AML-193 (cell line): ENCODE measurements around the gene KCNQ2.

ENCODE experiments used
- DNase-seq, 2 experiments: peaks; one replicate each; lab custom pipeline; 2025; lab: John Stamatoyannopoulos, UW

The KCNQ2 gene

DNA sequence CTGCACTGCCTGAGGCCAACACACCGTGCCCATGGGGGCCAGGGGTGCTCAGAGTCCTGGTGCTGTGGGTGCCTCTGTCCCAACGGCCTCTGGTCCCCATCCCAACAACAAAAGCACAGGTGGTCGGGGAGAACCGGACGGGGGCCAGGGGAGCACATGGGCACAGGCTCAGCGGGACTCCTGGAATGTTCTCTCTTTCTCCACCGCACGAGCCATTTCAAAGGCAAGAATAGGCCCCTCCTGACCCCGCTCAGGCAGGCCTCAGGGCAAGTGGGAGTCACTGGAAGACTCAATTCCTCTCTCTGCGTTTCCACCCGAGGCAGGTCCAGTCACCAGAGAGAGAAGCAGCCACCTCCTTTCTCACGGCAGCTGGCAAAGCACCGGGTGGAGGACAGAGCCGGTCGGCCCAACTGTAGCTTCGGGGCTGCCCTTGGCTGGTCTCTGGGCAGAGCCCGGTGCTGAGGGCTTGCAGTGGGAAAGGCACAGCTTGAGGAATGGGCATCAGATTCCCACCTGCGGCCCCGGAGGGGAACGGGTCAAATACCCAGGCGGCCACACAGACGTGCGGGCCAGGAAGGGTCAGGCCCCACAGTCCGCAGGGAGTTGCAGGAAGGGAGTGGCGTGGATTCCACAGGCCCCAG, 55.2 kb downstream of the KCNQ2 start:
- DNase-seq: no peak

DNA sequence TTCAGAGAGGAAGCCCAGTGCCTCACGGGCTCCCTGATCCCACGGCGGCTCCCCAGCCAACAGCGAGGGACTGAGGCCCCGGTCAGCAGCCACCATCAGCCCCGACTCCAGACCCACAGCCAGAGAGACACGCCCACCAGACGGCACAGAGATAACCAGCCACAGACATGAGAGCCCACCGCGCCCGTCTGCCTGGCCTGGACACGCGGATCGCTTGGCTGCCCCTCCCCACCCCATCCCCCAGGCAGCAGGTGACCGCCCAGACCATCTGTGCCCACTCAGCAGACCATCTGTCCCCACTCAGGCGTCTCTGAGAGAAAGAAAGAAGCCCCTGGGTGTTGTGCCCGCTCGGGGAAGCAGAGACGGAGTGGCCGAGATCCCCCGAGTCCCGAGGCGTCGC, 55.8 kb downstream of the KCNQ2 start:
- no peak for DNase-seq

DNA sequence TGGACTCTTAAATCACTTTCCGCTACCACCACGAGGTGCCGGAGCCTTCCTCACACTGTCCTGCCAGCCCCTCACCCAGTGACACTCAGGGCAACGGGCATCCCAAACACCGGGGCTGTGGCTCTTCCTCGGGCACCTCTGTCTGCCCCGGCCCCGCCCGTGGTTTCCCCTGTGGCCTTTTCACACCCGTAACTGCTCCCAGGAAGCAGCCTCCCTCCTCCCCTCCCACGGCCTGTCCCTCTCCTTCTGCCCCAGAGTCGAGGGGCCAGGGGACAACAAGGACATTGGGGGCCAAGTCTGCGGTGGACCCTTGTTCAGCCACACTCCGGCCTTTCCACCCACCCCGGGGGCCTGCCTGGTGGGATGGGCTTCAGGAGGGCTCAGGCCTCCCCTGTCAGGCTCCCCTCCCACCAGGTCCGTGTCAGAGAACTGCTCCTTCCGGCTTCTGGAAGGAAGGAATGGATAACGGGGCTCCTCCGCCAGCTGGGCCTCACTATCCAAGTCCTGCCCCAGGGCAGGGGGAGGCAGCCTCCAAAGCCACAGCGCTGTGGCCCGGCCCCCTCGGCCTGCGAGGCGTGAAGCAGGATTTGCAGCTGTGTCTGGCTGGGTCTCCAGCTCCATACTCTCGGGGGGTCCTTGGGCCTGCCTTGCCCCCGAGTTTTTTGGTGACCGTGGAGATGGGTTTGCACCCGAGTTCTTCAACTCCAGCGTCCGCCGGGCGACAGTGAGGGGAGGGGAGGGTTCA, 56.6 kb downstream of the KCNQ2 start:
- DNase-seq: no peak

DNA sequence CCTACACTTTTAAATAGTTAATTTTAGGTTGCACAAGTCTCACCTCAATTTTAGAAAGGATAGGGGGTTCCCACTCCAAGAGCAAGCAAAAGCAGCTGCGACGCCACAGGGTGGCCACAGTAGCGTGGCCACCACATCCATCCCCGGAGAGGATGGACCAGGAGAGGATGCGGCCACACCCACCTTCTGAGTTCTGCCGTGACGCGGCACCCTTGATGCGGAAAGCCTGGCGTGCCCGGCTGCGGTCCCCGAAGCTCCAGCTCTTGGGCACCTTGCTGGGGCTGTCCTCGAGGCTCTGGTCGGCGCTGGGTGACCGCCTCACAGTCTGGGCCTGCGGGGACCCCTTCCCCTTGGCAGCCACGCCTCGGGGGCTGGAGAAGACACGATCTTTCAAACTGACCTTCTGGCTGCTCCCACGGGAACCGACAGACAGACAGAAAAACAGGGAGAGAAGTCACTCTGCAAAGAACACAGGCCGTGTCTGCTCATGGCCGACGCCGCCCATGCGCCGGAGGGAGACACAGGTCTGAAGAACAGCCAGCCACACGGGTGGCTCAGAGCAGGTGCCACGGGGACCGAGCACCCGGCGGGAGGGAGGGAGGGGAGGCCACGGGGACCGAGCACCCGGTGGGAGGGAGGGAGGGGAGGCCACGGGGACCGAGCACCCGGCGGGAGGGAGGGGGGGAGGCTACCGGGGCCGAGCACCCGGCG, 57.6 kb downstream of the KCNQ2 start:
- no peak for DNase-seq

DNA sequence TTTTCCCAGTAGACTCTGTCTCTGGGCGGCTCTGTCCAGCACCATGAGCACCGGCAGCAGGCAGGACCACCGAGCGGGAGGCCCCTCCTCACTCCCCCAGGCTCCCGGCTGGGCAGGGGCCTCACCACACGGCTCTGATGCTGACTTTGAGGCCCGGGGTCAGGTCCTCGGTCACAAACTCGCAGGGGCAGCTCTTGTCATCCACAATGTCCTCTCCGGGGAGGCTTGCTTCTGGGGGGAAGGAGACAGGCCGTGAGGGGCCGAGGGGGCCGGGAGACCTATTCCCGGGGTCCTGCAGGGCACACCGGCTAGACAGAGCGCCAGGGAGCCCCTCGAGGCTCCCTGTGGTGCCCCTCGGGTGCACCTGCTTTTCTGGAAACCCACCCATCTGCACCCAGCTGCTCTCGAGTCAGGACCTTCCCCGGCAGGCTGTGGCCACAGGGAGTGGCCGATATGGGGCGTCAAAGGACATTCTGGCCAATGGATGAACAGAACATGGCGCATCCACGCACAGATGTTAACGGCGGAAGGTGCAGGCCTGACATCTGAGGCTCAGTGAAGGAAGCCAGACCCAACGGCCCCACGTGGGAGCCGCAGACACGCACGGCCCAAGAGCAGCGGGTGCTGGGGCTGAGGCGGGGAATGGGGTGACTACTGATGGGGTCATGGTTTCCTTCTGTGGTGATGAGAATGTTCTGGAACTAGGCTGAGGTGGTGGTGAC, 58.3 kb downstream of the KCNQ2 start:
- DNase-seq: no peak

DNA sequence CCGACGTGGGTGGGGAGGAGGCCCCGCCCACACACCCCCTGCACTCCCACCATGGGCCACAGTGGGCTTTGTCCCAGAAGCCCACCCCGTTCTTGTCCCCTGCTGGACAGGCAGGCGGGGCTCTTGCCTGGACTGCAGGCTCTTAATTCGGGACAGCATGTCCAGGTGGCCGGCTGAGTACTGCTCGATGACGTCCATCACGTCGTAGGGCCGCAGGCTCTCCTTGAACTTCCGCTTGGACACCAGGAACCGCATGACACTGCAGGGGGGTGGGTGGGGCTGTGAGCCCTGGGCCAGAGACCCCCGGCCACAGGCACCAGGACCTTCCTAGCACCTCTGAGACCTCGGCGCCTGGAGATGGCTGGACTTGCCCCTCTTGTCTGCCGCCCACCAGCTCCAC, 59.1 kb downstream of the KCNQ2 start:
- DNase-seq: no peak

DNA sequence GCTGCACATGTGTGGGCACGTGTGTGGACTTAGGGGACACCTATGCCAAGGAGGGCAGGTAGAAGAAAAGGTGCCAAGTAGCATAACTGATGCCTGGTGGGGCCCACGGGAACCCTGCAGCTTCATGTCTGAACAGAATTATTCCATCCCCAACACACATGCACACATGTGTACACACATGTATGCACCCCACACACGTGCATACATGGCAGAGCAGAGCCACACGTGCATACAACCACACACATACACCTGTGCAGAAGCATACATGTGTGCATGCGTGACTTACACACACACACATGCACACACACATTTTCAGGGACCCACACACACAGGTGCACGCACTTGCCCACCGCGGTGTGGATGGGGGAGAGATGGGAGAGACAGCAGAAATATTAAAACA, 59.6 kb downstream of the KCNQ2 start:
- DNase-seq: no peak

DNA sequence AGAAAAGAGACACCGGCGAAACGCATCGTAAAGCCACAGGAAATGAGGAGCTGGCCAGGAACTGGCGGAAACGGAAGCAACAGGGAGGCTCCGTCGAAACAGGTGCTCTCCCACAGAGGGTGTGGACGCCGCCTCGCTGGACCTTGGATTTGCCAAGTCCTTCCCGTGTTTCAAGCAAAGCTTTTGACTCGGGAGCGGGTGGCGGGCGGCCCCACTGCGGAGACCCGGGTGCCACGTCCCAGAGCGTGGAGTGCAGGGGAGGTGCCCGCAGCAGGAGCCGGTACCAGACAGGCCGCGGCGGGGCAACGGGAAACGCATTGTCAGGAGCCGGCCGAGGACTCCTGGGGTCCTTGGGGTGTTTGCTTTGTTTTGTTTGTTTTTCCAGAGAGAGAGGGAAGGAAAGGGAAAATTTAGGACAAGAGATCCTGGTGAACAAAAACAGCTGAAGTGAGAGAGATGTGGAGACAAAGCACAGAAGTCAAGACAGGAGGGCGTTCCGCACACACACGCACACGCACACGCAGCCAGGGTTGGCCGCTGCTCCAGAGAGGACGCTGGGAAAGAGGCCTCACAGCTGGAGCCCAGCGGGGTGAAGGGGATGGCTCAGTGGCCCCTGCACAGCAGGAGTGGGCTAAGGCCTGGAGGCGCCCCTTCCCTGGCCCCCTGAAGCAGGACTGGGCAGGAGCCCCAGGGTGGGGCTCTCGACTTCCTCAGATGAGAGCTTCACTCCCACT, 60.4 kb downstream of the KCNQ2 start:
- DNase-seq: no peak

DNA sequence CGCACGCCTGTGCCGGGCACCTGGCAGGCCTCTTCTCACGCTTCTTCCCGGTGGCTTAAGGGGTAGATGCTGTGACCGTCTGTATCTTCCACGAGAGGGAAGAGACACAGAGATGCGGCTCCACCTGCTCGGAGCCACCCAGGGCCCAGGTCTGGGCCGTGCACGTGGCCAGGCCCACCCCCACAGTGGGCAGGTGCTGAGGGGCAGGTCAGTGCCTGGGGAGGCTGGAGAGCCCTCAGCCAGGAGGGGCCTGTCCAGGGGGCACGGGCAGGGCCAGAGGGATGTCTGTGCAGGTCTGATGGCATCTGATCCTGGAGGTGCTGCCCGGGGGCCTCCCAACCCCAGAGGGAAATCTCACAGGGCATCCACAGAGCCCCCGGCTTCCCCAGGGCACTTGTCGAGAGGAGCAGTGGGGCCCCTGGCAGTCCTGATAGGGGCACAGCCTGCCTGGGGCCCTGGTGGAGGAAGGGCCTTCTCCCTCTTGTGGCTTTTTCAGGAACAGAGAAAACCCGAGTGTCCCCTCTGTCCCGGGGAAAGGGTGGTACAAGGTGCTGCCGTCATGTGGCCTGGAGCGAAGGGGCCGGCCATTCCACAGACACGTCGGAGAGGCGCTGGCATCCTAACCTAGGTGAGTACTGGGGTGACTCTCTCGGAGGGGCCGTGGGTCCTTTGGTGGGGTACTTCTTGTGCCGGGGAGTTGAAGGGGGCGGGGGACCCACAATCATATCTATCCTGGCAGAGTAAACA, 61.1 kb downstream of the KCNQ2 start:
- no peak for DNase-seq

DNA sequence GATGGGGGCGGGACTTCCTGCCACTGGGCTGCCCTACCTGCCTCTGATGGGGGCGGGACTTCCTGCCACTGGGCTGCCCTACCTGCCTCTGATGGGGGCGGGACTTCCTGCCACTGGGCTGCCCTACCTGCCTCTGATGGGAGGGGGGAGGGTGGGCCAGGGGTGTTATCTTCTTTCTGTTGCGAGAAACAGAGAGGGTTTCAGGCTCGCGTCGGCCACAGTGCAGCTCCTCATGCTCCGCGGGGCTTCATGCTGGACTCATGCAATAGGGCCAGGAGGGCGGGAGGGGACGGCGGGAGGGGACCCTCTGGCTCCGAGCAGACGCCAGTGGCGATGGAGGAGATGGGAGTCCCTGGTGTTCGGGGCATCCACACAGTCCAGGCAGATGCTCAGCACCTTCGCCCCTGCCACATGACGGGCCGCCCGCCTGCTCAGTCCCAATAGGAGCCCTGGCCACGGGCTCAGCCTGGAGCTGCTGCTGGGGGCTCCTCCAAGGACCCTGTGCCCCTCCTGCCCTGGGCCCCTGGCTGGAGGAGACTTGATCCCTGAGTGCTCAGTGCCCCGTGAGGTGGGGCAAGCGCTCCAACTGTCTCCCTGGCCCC, 62.5 kb downstream of the KCNQ2 start:
- no peak for DNase-seq

DNA sequence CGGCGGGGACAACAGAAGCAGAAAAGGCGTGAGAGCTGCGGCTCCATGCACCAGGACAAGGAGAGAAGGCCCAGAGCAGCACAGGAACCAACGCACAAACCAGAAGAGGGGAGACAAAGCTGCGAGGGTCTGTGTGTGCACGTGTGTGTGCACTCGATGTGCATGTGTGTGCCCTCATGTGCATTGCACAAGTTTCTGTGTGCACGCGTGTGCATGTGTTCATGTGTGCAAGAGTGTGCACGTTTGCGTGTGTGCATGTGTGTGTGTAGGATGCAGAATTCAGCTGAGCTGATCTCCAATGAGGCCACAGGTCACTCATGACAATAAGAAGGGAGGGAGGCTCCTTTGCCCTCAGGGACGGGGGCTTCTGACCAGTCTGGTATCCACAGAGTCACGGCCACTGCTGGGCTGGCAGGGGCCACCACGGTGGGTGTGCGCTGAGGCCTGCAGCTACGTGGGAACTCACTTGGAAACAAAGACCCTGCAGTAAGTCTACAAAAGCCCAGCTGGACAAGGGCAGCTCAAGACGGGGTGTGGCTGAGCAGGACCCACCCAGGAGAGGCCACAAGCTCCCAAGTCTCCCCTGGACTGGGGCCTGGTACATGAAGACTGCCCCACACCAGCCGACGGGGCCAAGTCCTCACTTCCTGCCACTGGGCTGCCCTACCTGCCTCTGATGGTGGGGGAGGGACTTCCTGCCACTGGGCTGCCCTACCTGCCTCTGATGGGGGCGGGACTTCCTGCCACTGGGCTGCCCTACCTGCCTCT, 63.2 kb downstream of the KCNQ2 start:
- DNase-seq: no peak

DNA sequence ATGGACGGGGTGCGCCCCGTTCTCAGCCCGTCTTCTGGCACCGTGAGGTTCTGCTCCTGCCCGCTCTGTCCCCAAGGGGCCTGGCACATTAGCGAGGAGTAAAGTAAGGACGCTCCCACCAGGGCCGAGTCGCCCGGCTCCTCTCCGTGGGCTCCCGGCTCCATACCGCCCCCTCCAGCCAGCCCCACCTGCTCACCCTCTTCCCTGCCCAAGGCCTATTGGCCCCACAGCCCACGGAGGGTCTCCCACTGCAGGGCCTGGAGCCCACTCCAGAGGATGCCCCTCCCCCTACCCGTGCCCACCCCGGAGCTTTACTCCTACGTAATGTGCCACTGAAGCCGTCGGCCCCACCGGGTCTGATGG, 63.8 kb downstream of the KCNQ2 start:
- DNase-seq: no peak

DNA sequence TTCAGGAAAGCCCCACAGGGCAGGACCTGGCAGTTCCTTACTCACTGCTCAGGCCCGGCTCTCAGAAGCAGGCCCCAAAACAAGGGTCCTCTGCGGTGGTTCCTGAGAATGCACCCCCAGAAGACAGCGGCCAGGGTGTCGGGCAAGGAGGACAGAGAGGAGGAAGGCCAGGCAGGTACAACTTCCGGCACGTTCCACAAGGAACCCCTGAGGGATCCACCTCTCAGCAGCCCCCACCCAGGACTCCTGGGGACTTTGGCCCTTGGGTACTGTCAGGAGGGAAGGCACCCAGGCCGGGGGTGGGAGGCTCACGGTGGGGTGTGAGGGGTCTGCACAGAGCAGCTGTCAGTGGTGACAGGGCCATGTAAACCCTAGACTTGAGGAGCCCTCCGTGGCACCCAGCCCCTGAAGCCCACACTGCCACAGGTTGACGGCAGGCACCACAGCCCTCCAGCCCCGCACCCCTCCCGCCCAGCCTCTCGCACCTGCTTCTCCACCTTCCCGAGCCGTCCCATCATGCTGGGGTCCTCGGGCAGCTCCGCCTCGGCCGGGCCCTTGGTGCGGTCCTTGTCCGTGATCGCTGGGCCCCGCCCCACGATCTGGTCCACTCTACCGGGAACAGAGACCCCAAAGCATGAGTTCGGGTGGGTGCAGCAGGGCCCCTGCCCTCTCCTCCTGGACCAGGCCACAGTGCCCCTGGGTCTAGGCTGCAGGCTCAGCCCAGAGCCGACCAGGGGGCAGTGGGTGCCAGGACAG, 64.3 kb downstream of the KCNQ2 start:
- DNase-seq: no peak

DNA sequence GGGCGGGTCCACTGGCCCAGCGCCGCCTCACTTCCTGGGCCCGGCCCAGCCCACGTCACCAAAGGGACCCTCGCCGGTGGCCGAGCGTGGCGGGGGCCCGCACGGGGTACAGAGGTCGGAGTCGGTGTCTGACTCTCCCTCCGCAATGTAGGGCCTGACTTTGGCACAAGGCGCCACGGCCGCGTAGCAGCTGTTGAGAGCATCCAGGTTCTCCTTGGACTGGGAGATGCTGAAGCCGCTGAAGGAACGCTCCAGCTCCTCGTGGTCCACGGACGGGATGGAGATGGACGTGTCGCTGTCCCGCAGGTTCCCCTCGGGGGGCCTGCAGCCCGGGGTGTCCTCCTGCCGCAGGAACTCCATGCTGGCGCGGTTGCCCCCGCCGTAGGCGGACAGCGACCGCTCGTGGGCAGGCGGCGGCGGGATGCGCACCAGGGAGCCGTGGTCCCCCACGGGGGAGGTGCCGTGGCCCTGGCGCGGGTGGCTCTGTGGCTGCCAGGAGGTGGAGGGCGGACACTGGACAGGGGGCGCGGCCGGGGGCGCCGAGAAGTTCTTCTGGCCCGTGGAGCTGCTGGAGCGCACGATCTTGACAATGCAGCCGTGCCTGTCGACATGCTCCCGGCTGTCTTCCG, 65.7 kb downstream of the KCNQ2 start:
- DNase-seq: no peak

DNA sequence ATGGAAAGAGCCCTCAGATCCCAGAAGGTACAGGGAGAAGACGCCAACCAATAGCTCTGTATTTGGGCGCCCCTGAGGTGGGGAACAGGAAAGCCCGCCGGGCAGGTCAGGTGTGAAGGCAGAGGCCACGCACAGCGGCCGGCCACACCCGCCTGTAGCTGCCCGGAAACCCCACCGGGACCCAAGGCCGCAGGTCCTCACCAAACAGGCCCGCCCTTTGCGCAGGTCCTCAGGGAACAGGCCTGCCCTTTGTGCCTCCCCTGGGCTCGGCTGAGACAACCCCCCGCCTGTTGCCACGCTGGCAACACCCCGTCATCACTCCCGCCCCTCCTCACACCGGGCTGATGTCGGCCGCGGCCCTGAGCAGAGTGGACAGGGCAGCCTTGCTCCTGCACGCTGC, 66.4 kb downstream of the KCNQ2 start:
- no peak for DNase-seq

DNA sequence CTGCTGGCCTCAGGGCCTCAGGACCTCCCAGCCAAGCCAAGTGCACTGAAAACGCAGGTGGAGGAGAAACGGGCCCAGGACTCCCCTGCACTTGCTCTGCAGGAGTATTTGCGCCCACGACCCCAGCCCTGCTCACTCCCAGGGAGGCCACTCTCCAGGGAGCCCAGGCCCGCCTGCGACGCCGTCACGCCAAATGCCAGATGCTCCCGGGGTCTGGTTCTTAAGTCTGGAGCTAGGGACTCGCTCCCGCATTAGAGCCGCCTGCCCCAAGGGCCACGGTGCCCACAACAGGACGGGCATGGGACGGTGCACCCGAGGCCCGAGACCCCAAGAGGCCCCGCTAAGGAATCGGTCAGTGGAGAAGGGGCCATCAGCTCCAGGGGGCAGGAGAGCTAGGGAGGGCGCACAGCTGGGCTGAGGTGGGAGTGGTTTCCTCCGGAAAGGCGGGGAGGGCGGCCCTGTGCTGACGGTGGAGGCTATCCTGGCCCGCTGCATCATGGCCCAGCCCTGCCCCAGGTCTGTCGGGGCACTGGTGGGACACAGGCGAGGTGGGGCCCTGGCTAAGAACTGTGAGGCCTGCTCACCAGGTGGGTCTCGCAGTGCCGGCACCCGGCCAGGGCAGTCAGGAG, 67.2 kb downstream of the KCNQ2 start:
- DNase-seq: no peak

DNA sequence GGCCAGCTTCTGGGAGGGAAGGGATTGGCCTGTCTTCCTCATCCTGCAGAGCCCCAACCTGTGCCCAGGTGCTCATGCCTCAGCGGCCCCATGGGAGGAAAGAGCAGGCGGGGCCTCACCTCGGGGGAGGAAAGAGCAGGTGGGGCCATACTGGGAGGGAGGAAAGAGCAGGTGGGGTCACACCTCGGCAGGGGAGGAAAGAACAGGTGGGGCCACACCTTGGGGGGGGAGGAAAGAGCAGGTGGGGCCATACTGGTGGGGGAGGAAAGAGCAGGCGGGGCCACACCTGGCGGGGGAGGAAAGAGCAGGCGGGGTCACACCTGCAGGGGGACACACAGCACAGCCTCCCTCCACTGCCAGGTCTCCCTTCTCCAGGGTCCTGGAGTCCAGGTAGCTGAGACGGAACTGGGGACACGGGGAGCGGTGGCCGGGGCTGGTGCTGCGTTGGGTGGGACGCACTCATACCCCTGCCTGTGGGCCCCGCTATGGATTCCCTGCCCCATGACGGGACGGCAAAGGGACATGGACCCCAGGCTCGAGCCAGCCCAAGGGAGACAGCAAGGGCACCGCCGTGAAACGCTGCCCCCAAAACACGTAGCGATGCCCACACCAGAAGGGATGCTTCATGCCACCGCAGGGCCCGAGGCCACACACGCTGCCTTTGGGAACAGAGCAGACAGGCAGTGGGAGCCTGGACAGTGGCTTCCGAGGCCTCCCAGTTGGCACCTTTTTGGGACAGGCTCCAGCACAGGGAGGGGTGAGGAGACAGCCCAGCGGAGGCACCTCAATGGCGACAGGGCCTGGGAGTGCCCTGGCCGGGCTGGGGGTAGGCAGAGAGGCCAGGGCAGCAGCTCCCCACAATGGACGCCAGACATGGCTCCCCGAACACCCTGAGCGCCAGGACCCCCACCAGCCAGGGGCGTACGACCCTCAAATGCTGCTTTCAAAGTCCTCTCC, 68.0 kb downstream of the KCNQ2 start:
- no peak for DNase-seq
